DND-41 (cell line): ENCODE data around the gene GJB5.

ENCODE experiments used
- CTCF ChIP-seq: IDR thresholded peaks from 2 replicates; pipeline ENCODE4 v1.5.1; 2012; ENCODE audit warnings: borderline replicate concordance, low read length, moderate library complexity, mild to moderate bottlenecking; ENCODE audit not compliant: poor library complexity, severe bottlenecking; ENCODE audit errors: extremely low read depth
- EZH2 ChIP-seq: IDR thresholded peaks from 3 replicates; pipeline ENCODE4 v1.6.1; 2012; ENCODE audit warnings: borderline replicate concordance, low read depth, mild to moderate bottlenecking, moderate library complexity, low read length, inconsistent platforms; ENCODE audit not compliant: severe bottlenecking

- TF ChIP-seq CTCF (no peak), EZH2 (no peak)
Measured at GRCh38 chr1:34753163-34753562, 1.7 kb upstream of the GJB5 start.
